Panc1 (cell line): ENCODE data around the gene EPHA10.

Experiments used
- POLR2AphosphoS5 ChIP-seq: IDR thresholded peaks from 2 replicates; pipeline ENCODE4 v1.6.1; 2012; ENCODE audit warnings: mild to moderate bottlenecking, low read depth, low read length, moderate library complexity
- SIN3A ChIP-seq: IDR thresholded peaks from 2 replicates; pipeline ENCODE4 v1.6.1; 2012; ENCODE audit warnings: low read depth, mild to moderate bottlenecking, low read length, moderate library complexity, borderline replicate concordance; ENCODE audit not compliant: insufficient read depth
- TCF7L2 ChIP-seq: IDR thresholded peaks from 2 replicates; pipeline ENCODE4 v1.6.1; 2011; ENCODE audit warnings: mild to moderate bottlenecking, low read depth, low read length, inconsistent platforms
- TF ChIP-seq, protein P1 (sequence below): fragments of 450-650 bp; IDR thresholded peaks from 2 replicates; pipeline ENCODE4 v1.5.1; 2017; ENCODE audit warnings: mild to moderate bottlenecking
- TF ChIP-seq, protein P2 (sequence below), 2 experiments: IDR thresholded peaks; 2 replicates each; pipeline ENCODE4 v1.6.1; 2011 to 2012; ENCODE audit warnings: low read depth in 2 of 2, control low read depth in 1 of 2, low read length in 1 of 2, mild to moderate bottlenecking in 1 of 2, moderate library complexity in 1 of 2; ENCODE audit not compliant: insufficient read depth in 1 of 2

- TF ChIP-seq, protein P1, sequence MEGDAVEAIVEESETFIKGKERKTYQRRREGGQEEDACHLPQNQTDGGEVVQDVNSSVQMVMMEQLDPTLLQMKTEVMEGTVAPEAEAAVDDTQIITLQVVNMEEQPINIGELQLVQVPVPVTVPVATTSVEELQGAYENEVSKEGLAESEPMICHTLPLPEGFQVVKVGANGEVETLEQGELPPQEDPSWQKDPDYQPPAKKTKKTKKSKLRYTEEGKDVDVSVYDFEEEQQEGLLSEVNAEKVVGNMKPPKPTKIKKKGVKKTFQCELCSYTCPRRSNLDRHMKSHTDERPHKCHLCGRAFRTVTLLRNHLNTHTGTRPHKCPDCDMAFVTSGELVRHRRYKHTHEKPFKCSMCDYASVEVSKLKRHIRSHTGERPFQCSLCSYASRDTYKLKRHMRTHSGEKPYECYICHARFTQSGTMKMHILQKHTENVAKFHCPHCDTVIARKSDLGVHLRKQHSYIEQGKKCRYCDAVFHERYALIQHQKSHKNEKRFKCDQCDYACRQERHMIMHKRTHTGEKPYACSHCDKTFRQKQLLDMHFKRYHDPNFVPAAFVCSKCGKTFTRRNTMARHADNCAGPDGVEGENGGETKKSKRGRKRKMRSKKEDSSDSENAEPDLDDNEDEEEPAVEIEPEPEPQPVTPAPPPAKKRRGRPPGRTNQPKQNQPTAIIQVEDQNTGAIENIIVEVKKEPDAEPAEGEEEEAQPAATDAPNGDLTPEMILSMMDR, result no peak
- TF ChIP-seq POLR2AphosphoS5, result no peak
- TF ChIP-seq SIN3A, result no peak
- TF ChIP-seq, protein P2, sequence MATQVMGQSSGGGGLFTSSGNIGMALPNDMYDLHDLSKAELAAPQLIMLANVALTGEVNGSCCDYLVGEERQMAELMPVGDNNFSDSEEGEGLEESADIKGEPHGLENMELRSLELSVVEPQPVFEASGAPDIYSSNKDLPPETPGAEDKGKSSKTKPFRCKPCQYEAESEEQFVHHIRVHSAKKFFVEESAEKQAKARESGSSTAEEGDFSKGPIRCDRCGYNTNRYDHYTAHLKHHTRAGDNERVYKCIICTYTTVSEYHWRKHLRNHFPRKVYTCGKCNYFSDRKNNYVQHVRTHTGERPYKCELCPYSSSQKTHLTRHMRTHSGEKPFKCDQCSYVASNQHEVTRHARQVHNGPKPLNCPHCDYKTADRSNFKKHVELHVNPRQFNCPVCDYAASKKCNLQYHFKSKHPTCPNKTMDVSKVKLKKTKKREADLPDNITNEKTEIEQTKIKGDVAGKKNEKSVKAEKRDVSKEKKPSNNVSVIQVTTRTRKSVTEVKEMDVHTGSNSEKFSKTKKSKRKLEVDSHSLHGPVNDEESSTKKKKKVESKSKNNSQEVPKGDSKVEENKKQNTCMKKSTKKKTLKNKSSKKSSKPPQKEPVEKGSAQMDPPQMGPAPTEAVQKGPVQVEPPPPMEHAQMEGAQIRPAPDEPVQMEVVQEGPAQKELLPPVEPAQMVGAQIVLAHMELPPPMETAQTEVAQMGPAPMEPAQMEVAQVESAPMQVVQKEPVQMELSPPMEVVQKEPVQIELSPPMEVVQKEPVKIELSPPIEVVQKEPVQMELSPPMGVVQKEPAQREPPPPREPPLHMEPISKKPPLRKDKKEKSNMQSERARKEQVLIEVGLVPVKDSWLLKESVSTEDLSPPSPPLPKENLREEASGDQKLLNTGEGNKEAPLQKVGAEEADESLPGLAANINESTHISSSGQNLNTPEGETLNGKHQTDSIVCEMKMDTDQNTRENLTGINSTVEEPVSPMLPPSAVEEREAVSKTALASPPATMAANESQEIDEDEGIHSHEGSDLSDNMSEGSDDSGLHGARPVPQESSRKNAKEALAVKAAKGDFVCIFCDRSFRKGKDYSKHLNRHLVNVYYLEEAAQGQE (IDR thresholded peaks at IDR 0.05; ENCODE audit: insufficient read depth in 1 of 2, low read depth in 2 of 2, low read length in 1 of 2), result no peak
- no peak for TF ChIP-seq TCF7L2
These were observed 87.1 kb downstream of the EPHA10 start for GRCh38 chr1:37677808-37678207.
